HUES64 (cell line): ENCODE data around the gene NTRK3.
"Not testable (repeated sequence)": the region's sequence is repeated elsewhere in the genome, so short reads cannot be mapped to it uniquely, and the experiment has no call there.

ENCODE experiments used
- H3K27ac ChIP-seq: 2 replicates; pipeline ENCODE4 v1.7.0; 2013; ENCODE audit warnings: low read depth, low read length, inconsistent platforms
- H3K27me3 ChIP-seq: 2 replicates; pipeline ENCODE4 v1.6.1; 2013; ENCODE audit warnings: mild to moderate bottlenecking, low read length; ENCODE audit not compliant: insufficient read depth
- H3K36me3 ChIP-seq: 2 replicates; pipeline ENCODE4 v1.6.1; 2013; ENCODE audit warnings: mild to moderate bottlenecking, low read length; ENCODE audit not compliant: insufficient read depth
- H3K4me1 ChIP-seq: 2 replicates; pipeline ENCODE4 v1.6.1; 2013; ENCODE audit warnings: mild to moderate bottlenecking, low read length, moderate library complexity; ENCODE audit not compliant: insufficient read depth
- H3K4me3 ChIP-seq: 2 replicates; pipeline ENCODE4 v1.5.1; 2013; ENCODE audit warnings: mild to moderate bottlenecking, low read length, moderate library complexity
- H3K9ac ChIP-seq: 2 replicates; pipeline ENCODE4 v1.6.1; 2013; ENCODE audit warnings: mild to moderate bottlenecking, low read depth, low read length
- H3K9me3 ChIP-seq: 2 replicates; pipeline ENCODE4 v1.6.1; 2013; ENCODE audit warnings: low read depth, low read length; ENCODE audit not compliant: insufficient read depth
- WGBS: fragments of 150-250, 120-280 bp; methylation state at CpG from one replicate; pipeline ENCODE4 v1.1.7; 2013; ENCODE audit warnings: missing lambda C conversion rate; 5-methylcytosine and 5-hydroxymethylcytosine counted together

NTRK3 gene

DNA sequence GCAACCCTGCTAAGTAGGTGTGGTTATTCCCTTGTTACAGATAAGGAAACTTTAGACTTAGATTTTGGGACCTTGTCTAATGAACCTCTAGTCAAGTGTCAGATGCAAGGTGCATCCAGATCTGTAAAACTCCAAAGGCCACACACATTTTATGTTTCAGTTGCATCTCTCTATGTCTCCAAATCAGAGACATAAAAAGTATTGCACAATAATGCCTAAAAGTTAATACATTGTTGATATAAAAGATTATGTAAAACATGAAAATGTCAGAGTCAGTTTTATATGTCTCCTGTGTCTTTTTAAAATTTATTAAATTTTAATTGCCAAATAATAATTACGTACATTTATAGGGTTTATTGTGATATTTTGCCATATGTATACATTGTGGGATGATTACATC is 408.5 kb downstream of the NTRK3 start:
- no CpG with 5 or more reads among the region's 1 CpG for WGBS
- no peaks in the 10 kb centered on the region for H3K36me3 ChIP-seq
- no peak overlapping the region for H3K9ac ChIP-seq
- H3K9me3 ChIP-seq: no peaks in the 10 kb centered on the region
- no peaks in the 10 kb centered on the region for H3K4me1 ChIP-seq
- no peaks in the 10 kb centered on the region for H3K27me3 ChIP-seq
- H3K4me3 ChIP-seq: no peak overlapping the region
- H3K27ac ChIP-seq: no peak overlapping the region

DNA sequence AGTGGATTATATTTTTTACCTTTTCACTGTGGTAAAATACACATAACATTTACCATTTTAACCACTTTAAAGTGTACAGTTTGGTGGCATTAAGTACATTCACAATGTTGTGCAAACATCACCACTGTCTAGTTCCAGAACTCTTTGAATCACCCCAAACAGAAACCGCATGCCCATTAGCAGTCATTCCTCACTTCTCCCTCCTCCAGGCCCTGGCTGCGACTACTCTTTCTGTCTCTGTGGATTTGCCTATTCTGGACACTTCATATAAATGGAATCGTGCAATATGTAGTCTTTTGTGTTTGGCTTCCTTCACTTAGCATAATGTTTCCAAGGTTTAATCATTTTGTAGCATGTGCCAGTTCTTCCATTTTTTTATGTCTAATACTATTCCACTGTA is 409.8 kb downstream of the NTRK3 start:
- Histone ChIP-seq H3K4me3 (no peak overlapping the region), H3K36me3 (no peaks in the 10 kb centered on the region), H3K27me3 (no peaks in the 10 kb centered on the region), H3K9me3 (no peaks in the 10 kb centered on the region), H3K27ac (no peak overlapping the region), H3K4me1 (no peaks in the 10 kb centered on the region), H3K9ac (no peak overlapping the region)
- WGBS: 97% methylated on average over 3 of the region's 3 CpGs

DNA sequence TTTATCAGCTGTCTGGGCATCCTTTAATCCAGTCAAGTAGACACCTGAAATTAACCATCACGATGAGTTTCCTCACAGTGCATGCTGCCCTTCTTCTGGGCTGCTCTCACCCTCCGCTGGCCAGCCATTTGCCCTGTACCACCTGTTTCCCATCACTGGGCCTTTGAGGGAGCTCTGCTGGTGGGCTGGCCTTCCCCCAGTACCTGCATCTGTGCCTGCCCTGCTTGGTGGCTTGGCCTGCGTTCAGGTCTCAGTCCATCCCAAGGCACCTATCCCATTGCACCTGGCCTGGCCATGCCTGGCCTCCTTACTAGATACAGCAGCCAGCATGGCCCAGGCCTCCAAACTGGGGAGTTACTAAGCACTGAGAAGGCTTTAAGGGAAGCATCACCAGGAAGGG is 413.2 kb downstream of the NTRK3 start:
- no peaks in the 10 kb centered on the region for H3K4me1 ChIP-seq
- H3K4me3 ChIP-seq: no peak overlapping the region
- no peaks in the 10 kb centered on the region for H3K27me3 ChIP-seq
- no peaks in the 10 kb centered on the region for H3K36me3 ChIP-seq
- no peak overlapping the region for H3K27ac ChIP-seq
- 93% methylated on average over 3 of the region's 3 CpGs for WGBS
- H3K9ac ChIP-seq: no peak overlapping the region
- no peaks in the 10 kb centered on the region for H3K9me3 ChIP-seq

DNA sequence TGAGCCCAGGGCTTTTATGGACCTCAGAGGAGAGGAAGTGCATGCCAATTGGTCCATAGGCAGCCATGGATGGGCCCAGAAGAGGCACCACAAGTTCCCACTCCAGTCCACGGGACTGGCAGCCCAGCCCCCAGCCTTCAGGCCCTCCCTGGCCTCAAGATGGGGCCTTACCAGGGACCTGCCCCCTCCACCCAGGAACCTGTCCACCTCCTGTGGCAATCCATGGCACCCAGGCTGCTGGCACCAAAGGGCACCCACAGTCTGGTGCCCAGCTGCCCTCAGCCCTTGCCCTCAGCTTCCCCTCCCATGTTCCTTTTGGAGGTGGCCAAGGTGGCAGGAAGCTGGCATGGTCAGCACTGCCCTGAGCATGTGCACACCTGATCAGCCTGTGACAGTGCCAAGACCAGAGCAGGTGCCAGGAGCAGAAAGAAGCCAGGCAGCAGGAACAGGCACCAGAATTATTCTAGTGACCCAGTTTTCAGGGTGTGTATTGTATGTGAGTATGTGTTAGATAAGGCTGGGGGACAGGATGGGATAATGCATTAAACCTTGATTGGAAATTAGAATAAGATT is 415.0 kb downstream of the NTRK3 start:
- WGBS: 95% methylated on average over 1 of the region's 1 CpG
- no peak overlapping the region for H3K4me3 ChIP-seq
- H3K36me3 ChIP-seq: no peaks in the 10 kb centered on the region
- peaks cover 4% of the 10 kb centered on the region; the same call in 1 of the 2 replicates for H3K9me3 ChIP-seq
- H3K9ac ChIP-seq: no peak overlapping the region
- no peaks in the 10 kb centered on the region for H3K4me1 ChIP-seq
- H3K27ac ChIP-seq: no peak overlapping the region
- no peaks in the 10 kb centered on the region for H3K27me3 ChIP-seq

DNA sequence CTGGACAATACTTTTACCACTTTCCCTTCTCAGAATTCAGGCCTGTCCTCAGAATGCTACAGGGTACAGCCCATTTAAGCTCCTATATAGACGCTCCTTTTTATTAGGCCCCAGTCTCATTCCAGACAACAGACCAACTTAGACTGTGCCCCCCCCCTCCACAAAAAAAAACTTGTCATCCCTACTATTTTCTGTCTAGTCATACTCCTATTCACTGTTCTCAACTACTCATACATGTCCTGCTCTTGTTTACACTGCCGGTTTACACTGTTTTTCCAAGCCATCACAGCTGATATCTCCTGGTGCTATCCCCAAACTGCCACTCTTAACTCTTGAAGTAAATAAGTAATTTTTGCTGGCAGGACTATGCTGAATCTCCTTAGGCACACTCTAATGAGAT is 420.7 kb downstream of the NTRK3 start:
- not testable (repeated sequence) for H3K9ac ChIP-seq, H3K9me3 ChIP-seq, H3K27me3 ChIP-seq, H3K36me3 ChIP-seq, H3K27ac ChIP-seq, H3K4me1 ChIP-seq, H3K4me3 ChIP-seq
- 92% methylated on average over 2 of the region's 2 CpGs for WGBS

DNA sequence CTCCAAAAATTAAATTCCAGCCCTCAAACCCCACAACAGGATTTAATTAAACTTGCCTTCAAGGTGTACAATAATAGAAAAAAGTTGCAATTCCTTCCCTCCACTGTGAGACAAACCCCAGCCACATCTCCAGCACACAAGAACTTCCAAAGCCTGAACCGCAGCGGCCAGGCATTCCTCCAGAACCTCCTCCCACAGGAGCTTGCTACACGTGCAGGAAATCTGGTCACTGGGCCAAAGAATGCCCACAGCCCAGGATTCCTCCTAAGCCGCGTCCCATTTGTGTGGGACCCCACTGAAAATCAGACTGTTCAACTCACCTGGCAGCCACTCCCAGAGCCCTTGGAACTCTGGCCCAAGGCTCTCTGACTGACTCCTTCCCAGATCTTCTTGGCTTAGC is 423.2 kb downstream of the NTRK3 start:
- H3K36me3 ChIP-seq, H3K9me3 ChIP-seq, H3K27ac ChIP-seq, H3K9ac ChIP-seq, H3K4me1 ChIP-seq, H3K4me3 ChIP-seq: not testable (repeated sequence)
- WGBS: 87% methylated on average over 5 of the region's 5 CpGs
- peaks cover 19% of the 10 kb centered on the region for H3K27me3 ChIP-seq

DNA sequence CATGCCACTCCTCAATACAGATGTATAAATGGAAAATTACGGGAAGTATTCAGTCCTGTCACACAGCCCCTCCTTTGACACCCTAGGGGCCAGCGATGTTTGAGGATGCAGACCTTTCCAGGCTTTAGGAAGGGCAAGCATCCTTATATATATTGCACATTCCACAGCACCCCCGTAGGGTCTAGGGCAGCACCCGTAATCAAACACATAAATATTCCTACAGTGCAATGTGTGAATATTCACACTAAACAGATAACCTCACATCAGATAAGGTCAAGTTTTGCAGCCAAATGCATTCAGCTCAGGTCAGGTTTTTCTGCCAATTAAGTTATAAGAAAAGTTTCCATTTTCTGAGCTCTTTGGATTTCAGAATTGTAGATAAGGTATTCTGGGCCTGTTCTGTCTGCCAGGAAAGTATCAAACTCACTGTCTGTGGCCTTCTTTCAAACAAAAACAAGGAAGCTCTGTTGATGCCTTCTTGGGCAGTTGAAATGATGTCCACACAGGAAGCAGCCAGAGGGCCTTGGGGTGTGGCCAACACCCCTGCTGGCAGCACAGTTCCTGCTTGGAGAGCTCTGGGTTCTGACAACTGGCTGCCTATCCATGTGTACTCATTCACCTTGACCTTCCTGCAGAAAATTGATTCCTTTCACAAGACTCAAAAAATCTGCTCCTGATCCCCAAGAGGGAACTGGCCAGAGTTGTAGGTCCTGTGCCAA is 427.0 kb downstream of the NTRK3 start:
- Histone ChIP-seq H3K27ac (no peak overlapping the region), H3K36me3 (no peaks in the 10 kb centered on the region), H3K9ac (no peak overlapping the region), H3K27me3 (peaks cover 56% of the 10 kb centered on the region), H3K4me3 (no peak overlapping the region), H3K4me1 (0 out of 2 replicates have a peak, but pooled peaks cover 2% of the 10 kb centered on the region), H3K9me3 (0 out of 2 replicates have a peak, but pooled peaks cover 4% of the 10 kb centered on the region)
- 85% methylated on average over 4 of the region's 4 CpGs for WGBS

DNA sequence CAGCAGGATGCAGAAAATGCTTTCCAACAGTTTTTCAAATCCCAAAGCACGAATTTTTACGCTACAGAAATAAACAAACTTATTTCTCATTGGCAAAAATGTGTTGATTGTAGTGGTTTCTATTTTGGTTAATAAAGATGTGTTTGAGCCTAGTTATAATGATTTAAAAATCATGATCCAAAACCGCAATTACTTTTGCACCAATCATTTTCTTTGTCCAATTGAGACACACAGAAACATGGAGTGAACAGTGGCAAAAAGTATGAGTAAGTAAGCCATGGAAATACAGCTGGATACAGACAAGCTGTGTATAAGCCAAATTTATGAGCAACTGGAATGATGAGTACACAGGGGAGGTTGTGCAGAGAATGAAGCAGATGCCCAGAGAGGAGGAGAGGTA is 427.9 kb downstream of the NTRK3 start:
- no peak overlapping the region for H3K27ac ChIP-seq
- no peak overlapping the region for H3K9ac ChIP-seq
- H3K27me3 ChIP-seq: peaks cover 65% of the 10 kb centered on the region
- H3K36me3 ChIP-seq: no peaks in the 10 kb centered on the region
- no CpG with 5 or more reads among the region's 3 CpGs for WGBS
- H3K4me1 ChIP-seq: 0 out of 2 replicates have a peak, but pooled peaks cover 2% of the 10 kb centered on the region
- 0 out of 2 replicates have a peak, but pooled peaks cover 4% of the 10 kb centered on the region for H3K9me3 ChIP-seq
- no peak overlapping the region for H3K4me3 ChIP-seq

DNA sequence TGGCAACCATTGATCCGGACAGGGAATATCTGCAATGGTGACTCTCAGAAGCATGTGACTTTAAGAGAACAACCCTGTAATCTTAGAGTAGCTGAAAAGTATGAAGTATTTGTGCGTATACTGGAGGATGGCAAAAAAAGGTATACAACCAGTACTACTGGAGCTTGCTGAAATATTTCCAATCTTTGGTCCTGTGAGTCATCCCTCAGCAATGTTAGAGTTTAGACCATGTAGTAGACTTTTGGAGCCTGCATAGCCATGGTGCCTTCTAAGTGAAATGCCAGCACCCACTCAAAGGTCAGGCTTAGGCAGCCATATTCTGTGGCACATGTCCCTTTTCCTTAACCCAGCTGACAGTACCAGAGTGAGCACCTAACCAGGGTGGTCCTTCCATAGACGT is 429.4 kb downstream of the NTRK3 start:
- Histone ChIP-seq H3K9me3 (0 out of 2 replicates have a peak, but pooled peaks cover 4% of the 10 kb centered on the region), H3K27ac (no peak overlapping the region), H3K4me1 (0 out of 2 replicates have a peak, but pooled peaks cover 2% of the 10 kb centered on the region), H3K9ac (no peak overlapping the region), H3K4me3 (no peak overlapping the region), H3K36me3 (no peaks in the 10 kb centered on the region), H3K27me3 (peaks cover 77% of the 10 kb centered on the region)
- WGBS: 92% methylated on average over 3 of the region's 3 CpGs

DNA sequence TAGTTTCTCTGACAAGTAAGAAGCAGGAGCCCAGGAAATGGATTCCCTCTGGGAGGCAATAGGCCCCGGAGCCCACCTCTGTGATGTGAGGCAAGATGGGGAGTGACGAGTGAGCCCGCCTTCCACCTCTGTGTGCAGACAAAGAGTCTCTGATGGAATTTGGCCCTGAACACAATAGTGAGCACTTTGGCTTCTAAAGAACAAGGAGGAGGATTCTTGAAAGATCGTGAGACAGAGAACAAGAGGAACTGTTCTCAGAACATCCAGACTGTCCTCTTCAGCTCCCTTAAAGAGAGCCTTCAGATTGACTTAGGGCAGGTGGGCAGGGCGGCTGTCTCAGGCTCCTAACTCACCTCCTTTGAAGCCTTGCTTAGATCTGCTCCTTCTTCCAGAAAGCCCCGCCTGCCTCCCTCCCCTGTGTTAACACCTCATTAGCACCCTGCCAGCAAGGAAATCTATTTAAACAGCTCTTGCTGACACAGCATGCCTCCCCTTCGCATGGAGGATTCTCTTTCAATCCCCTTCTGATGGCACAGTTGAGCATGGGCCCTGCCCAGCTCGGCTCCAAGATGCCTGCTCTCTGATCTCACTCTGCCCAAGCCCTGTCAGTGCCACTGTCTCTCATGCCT is 430.3 kb downstream of the NTRK3 start:
- Histone ChIP-seq H3K9me3 (0 out of 2 replicates have a peak, but pooled peaks cover 4% of the 10 kb centered on the region), H3K4me3 (no peak overlapping the region), H3K36me3 (no peaks in the 10 kb centered on the region), H3K4me1 (0 out of 2 replicates have a peak, but pooled peaks cover 2% of the 10 kb centered on the region), H3K27ac (no peak overlapping the region), H3K27me3 (peaks cover 85% of the 10 kb centered on the region), H3K9ac (no peak overlapping the region)
- 12% methylated on average over 8 of the region's 8 CpGs for WGBS

DNA sequence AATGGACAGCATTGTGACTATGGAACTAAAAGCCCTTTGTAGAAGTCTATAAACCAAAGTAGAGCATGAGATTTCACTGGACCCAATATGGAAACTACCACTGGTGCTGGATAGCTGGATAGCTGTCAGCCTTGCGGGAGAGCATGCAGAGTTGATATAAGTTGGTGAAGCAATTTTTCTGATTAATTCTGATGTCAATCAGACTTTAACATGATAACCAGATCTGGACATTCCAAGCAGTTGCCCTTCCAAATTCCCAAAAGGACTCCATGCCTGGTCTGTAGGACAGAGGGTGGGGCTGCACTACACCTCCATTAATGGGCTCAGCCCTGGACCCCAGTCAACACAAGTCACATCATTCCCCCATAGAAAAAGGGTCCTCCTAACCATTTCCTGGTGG is 437.8 kb downstream of the NTRK3 start:
- Histone ChIP-seq H3K27ac (no peak overlapping the region), H3K9ac (no peak overlapping the region), H3K4me3 (no peak overlapping the region), H3K9me3 (no peaks in the 10 kb centered on the region), H3K27me3 (peaks cover 30% of the 10 kb centered on the region), H3K36me3 (no peaks in the 10 kb centered on the region), H3K4me1 (no peaks in the 10 kb centered on the region)
- WGBS: 100% methylated on average over 1 of the region's 1 CpG
